ENCODE data around the gene OR10G3. TPM values are rescaled to one million over a fixed set of nuclear protein-coding genes. Genes with fewer than 3 reads are reported as not detected.
"Not testable (repeated sequence)": the region's sequence is repeated elsewhere in the genome, so short reads cannot be mapped to it uniquely, and the experiment has no call there.

The OR10G3 gene
- total RNA-seq, 2 experiments from 2014 or later: not detected

- Histone ChIP-seq H3K4me1 (ENCODE audit: insufficient read depth, low read length, poor library complexity, severe bottlenecking) (no peaks in the 10 kb centered on the region), H3K79me2 (ENCODE audit: insufficient read depth, low read depth, low read length) (no peaks in the 10 kb centered on the region), H3K36me3 (ENCODE audit: insufficient read depth, low read length) (no peaks in the 10 kb centered on the region), H2AFZ (ENCODE audit: low read length) (no peak overlapping the region), H3K4me2 (ENCODE audit: low read length) (no peak overlapping the region), H4K20me1 (ENCODE audit: insufficient read depth, low read length) (no peaks in the 10 kb centered on the region), H3K9me3 (ENCODE audit: low read length) (no peaks in the 10 kb centered on the region), H3K4me3 (ENCODE audit: low read depth, low read length, poor library complexity, severe bottlenecking) (no peak overlapping the region), H3K27ac (ENCODE audit: low read depth, low read length, poor library complexity, severe bottlenecking) (no peak overlapping the region), H3K9me2 (ENCODE audit: insufficient read depth, low read length) (no peaks in the 10 kb centered on the region)
- intact Hi-C loops (cut with micrococcal nuclease; ENCODE audit: unreplicated experiment): no loop called here
- TF ChIP-seq EZH2phosphoT487 (IDR thresholded peaks at IDR 0.05; ENCODE audit: borderline replicate concordance, low read depth, low read length): no peak
- TF ChIP-seq, protein P1, sequence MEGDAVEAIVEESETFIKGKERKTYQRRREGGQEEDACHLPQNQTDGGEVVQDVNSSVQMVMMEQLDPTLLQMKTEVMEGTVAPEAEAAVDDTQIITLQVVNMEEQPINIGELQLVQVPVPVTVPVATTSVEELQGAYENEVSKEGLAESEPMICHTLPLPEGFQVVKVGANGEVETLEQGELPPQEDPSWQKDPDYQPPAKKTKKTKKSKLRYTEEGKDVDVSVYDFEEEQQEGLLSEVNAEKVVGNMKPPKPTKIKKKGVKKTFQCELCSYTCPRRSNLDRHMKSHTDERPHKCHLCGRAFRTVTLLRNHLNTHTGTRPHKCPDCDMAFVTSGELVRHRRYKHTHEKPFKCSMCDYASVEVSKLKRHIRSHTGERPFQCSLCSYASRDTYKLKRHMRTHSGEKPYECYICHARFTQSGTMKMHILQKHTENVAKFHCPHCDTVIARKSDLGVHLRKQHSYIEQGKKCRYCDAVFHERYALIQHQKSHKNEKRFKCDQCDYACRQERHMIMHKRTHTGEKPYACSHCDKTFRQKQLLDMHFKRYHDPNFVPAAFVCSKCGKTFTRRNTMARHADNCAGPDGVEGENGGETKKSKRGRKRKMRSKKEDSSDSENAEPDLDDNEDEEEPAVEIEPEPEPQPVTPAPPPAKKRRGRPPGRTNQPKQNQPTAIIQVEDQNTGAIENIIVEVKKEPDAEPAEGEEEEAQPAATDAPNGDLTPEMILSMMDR (conservative IDR thresholded peaks at IDR 0.05; ENCODE audit: low read length): no peak
- ChIA-PET POLR2A (no interaction called here), CTCF (ENCODE audit: unreplicated experiment) (no interaction called here)
- DNase-seq (ENCODE audit: low spot score): no peak
- no TSS peak for BruUV-seq (replicated peaks)
Measured at GRCh38 chr14:21617614-21618013, 37.7 kb upstream of the OR10G3 start.

DNA sequence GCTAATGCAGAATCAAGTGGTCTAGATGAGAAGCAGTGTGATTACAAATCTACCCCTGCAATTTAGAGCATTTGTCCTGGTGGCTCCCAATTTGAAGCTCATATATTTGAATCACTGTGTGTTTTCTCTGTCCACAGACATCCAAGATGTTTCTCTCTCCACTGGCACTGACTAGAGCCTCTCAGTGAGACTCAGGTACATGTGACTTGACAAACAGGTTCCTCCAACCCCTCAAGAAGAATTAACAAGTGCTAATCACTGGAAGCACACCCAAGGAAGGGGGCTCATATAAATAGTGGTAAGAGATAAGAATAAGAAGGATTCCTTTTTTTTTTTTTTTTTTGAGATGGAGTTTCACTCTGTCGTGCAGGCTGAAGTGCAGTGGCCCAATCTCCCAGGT lies 34.4 kb upstream of the OR10G3 start:
- no TSS peak for BruUV-seq (replicated peaks)
- CTCF ChIA-PET (ENCODE audit: unreplicated experiment): no interaction called here

GRCh38 chr14:21612324-21612723 lies 32.4 kb upstream of the OR10G3 start:
- intact Hi-C loops (cut with micrococcal nuclease; ENCODE audit: unreplicated experiment): no loop called here
- no peaks in the 10 kb centered on the region for H3K9me3 ChIP-seq (ENCODE audit: low read length)

More for the DNA sequence above, 34.4 kb upstream of the OR10G3 start:
- Histone ChIP-seq H3K4me2 (ENCODE audit: low read length) (no peak overlapping the region), H3K79me2 (ENCODE audit: insufficient read depth, low read depth, low read length) (no peaks in the 10 kb centered on the region), H3K27ac (ENCODE audit: low read depth, low read length, poor library complexity, severe bottlenecking) (no peak overlapping the region), H3K36me3 (ENCODE audit: insufficient read depth, low read length) (no peaks in the 10 kb centered on the region), H2AFZ (ENCODE audit: low read length) (no peak overlapping the region), H3K4me3 (ENCODE audit: low read depth, low read length, poor library complexity, severe bottlenecking) (no peak overlapping the region), H3K4me1 (ENCODE audit: insufficient read depth, low read length, poor library complexity, severe bottlenecking) (no peaks in the 10 kb centered on the region), H3K9me2 (ENCODE audit: insufficient read depth, low read length) (no peaks in the 10 kb centered on the region), H3K9me3 (ENCODE audit: low read length) (no peaks in the 10 kb centered on the region), H4K20me1 (ENCODE audit: insufficient read depth, low read length) (no peaks in the 10 kb centered on the region)
- no peak for TF ChIP-seq EZH2phosphoT487 (IDR thresholded peaks at IDR 0.05; ENCODE audit: borderline replicate concordance, low read depth, low read length)
- TF ChIP-seq, protein P1 (conservative IDR thresholded peaks at IDR 0.05; ENCODE audit: low read length): no peak
- DNase-seq (ENCODE audit: low spot score): no peak
- POLR2A ChIA-PET: interaction anchor here (0.6 kb wide), 1 partner anchor 30 kb away, joined by 5 read pairs; no protein-coding TSS in a partner anchor
- intact Hi-C loops (cut with micrococcal nuclease; ENCODE audit: unreplicated experiment): no loop called here

DNA sequence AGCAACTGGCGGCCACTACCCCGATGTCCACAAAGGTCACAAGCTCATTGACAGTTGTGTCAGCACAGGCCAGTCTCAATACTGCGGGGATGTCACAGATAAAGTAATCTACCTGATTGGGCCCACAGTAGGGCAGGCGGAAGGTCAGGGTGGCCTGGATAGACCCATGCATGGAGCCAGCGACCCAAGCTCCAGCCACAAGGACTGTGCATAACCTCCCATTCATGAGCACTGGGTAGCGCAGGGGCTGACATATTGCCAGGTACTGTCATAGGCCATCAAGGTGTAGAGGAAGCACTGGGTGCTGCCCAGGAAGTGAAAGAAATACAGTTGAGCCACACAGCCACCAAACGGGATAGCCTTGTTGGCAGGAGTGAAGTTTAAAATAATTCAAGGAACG lies 22.3 kb upstream of the OR10G3 start:
- H3K4me2 ChIP-seq (ENCODE audit: low read length); H3K4me1 ChIP-seq (ENCODE audit: insufficient read depth, low read length, poor library complexity, severe bottlenecking); H3K4me3 ChIP-seq (ENCODE audit: low read depth, low read length, poor library complexity, severe bottlenecking); BruUV-seq (replicated peaks); POLR2A ChIA-PET; H3K9me3 ChIP-seq (ENCODE audit: low read length); H2AFZ ChIP-seq (ENCODE audit: low read length); H3K36me3 ChIP-seq (ENCODE audit: insufficient read depth, low read length); H4K20me1 ChIP-seq (ENCODE audit: insufficient read depth, low read length); H3K27ac ChIP-seq (ENCODE audit: low read depth, low read length, poor library complexity, severe bottlenecking); H3K79me2 ChIP-seq (ENCODE audit: insufficient read depth, low read depth, low read length); CTCF ChIA-PET (ENCODE audit: unreplicated experiment); H3K9me2 ChIP-seq (ENCODE audit: insufficient read depth, low read length); intact Hi-C loops (cut with micrococcal nuclease; ENCODE audit: unreplicated experiment); DNase-seq (ENCODE audit: low spot score): not testable (repeated sequence)

More at GRCh38 chr14:21612324-21612723, 32.4 kb upstream of the OR10G3 start:
- no peak for TF ChIP-seq EZH2phosphoT487 (IDR thresholded peaks at IDR 0.05; ENCODE audit: borderline replicate concordance, low read depth, low read length)
- TF ChIP-seq, protein P1 (conservative IDR thresholded peaks at IDR 0.05; ENCODE audit: low read length): no peak
- Histone ChIP-seq H3K27ac (ENCODE audit: low read depth, low read length, poor library complexity, severe bottlenecking) (no peak overlapping the region), H3K79me2 (ENCODE audit: insufficient read depth, low read depth, low read length) (no peaks in the 10 kb centered on the region), H4K20me1 (ENCODE audit: insufficient read depth, low read length) (no peaks in the 10 kb centered on the region), H2AFZ (ENCODE audit: low read length) (no peak overlapping the region), H3K9me2 (ENCODE audit: insufficient read depth, low read length) (no peaks in the 10 kb centered on the region), H3K4me3 (ENCODE audit: low read depth, low read length, poor library complexity, severe bottlenecking) (no peak overlapping the region), H3K36me3 (ENCODE audit: insufficient read depth, low read length) (no peaks in the 10 kb centered on the region), H3K4me2 (ENCODE audit: low read length) (no peak overlapping the region), H3K4me1 (ENCODE audit: insufficient read depth, low read length, poor library complexity, severe bottlenecking) (no peaks in the 10 kb centered on the region)
- ChIA-PET POLR2A (no interaction called here), CTCF (ENCODE audit: unreplicated experiment) (no interaction called here)
- no TSS peak for BruUV-seq (replicated peaks)
- DNase-seq (ENCODE audit: low spot score): no peak
